Measurements from ENCODE around the gene MYADM.
"Not testable (repeated sequence)": the region's sequence is repeated elsewhere in the genome, so short reads cannot be mapped to it uniquely, and the experiment has no call there.

Gene MYADM

GRCh38 chr19:53868892-53869804 is 1.5 kb downstream of the MYADM start:
- Histone ChIP-seq H3K4me1 (ENCODE audit: control insufficient read depth, low read length) (peaks cover 35% of the 10 kb centered on the region), H3K27ac (ENCODE audit: low read depth, low read length) (no peak overlapping the region), H3K36me3 (ENCODE audit: control insufficient read depth, low read length) (no peaks in the 10 kb centered on the region), H4K20me1 (ENCODE audit: control insufficient read depth, insufficient read depth, low read depth, low read length) (no peaks in the 10 kb centered on the region), H3K79me2 (ENCODE audit: control insufficient read depth, low read length) (no peaks in the 10 kb centered on the region), H3K4me3 (ENCODE audit: low read length) (peak overlapping the region; percentile 73), H3K27me3 (ENCODE audit: control insufficient read depth, low read length) (peaks cover 17% of the 10 kb centered on the region), H3F3A (ENCODE audit: control insufficient read depth, insufficient read depth) (no peaks in the 10 kb centered on the region), H3K9me3 (ENCODE audit: control insufficient read depth, insufficient read depth, low read length) (no peaks in the 10 kb centered on the region), H3K4me2 (ENCODE audit: low read length) (peak overlapping the region; percentile 80), H3K9me2 (replicated peaks; ENCODE audit: control insufficient read depth, low read length) (no peaks in the 10 kb centered on the region)
- TF ChIP-seq EZH2phosphoT487 (IDR thresholded peaks at IDR 0.05; ENCODE audit: borderline replicate concordance, low read length) (no peak), CTCF (IDR thresholded peaks at IDR 0.05; ENCODE audit: low read depth, low read length, poor library complexity, severe bottlenecking) (no peak)

GRCh38 chr19:53869805-53870484 is 2.3 kb downstream of the MYADM start:
- peak overlapping the region; percentile 80 for H3K4me2 ChIP-seq (ENCODE audit: low read length)
- H3K79me2 ChIP-seq (ENCODE audit: control insufficient read depth, low read length); H3F3A ChIP-seq (ENCODE audit: control insufficient read depth, insufficient read depth): not testable (repeated sequence)

GRCh38 chr19:53870485-53870844 is 2.8 kb downstream of the MYADM start:
- Histone ChIP-seq H3K27ac (ENCODE audit: low read depth, low read length) (no peak overlapping the region), H4K20me1 (ENCODE audit: control insufficient read depth, insufficient read depth, low read depth, low read length) (no peaks in the 10 kb centered on the region), H3K9me3 (ENCODE audit: control insufficient read depth, insufficient read depth, low read length) (no peaks in the 10 kb centered on the region), H3K36me3 (ENCODE audit: control insufficient read depth, low read length) (no peaks in the 10 kb centered on the region), H3K27me3 (ENCODE audit: control insufficient read depth, low read length) (peaks cover 17% of the 10 kb centered on the region), H3K4me3 (ENCODE audit: low read length) (no peak overlapping the region), H3F3A (ENCODE audit: control insufficient read depth, insufficient read depth) (no peaks in the 10 kb centered on the region), H3K4me1 (ENCODE audit: control insufficient read depth, low read length) (peaks cover 41% of the 10 kb centered on the region), H3K9me2 (replicated peaks; ENCODE audit: control insufficient read depth, low read length) (no peaks in the 10 kb centered on the region), H3K79me2 (ENCODE audit: control insufficient read depth, low read length) (no peaks in the 10 kb centered on the region), H3K4me2 (ENCODE audit: low read length) (no peak overlapping the region)
- TF ChIP-seq EZH2phosphoT487 (IDR thresholded peaks at IDR 0.05; ENCODE audit: borderline replicate concordance, low read length): no peak
- TF ChIP-seq CTCF (IDR thresholded peaks at IDR 0.05; ENCODE audit: low read depth, low read length, poor library complexity, severe bottlenecking): no peak

More at GRCh38 chr19:53869805-53870484, 2.3 kb downstream of the MYADM start:
- not testable (repeated sequence) for H3K9me2 ChIP-seq (replicated peaks; ENCODE audit: control insufficient read depth, low read length); H4K20me1 ChIP-seq (ENCODE audit: control insufficient read depth, insufficient read depth, low read depth, low read length); H3K27ac ChIP-seq (ENCODE audit: low read depth, low read length); H3K36me3 ChIP-seq (ENCODE audit: control insufficient read depth, low read length); H3K9me3 ChIP-seq (ENCODE audit: control insufficient read depth, insufficient read depth, low read length)
- H3K4me1 ChIP-seq (ENCODE audit: control insufficient read depth, low read length): peaks cover 41% of the 10 kb centered on the region
- peaks cover 17% of the 10 kb centered on the region for H3K27me3 ChIP-seq (ENCODE audit: control insufficient read depth, low read length)
- peak overlapping the region; percentile 73 for H3K4me3 ChIP-seq (ENCODE audit: low read length)

GRCh38 chr19:53871454-53871853 is 3.8 kb downstream of the MYADM start:
- H3K36me3 ChIP-seq (ENCODE audit: control insufficient read depth, low read length): no peaks in the 10 kb centered on the region
- H3K79me2 ChIP-seq (ENCODE audit: control insufficient read depth, low read length): no peaks in the 10 kb centered on the region
- no peaks in the 10 kb centered on the region for H3F3A ChIP-seq (ENCODE audit: control insufficient read depth, insufficient read depth)
- TF ChIP-seq CTCF (IDR thresholded peaks at IDR 0.05; ENCODE audit: low read depth, low read length, poor library complexity, severe bottlenecking): no peak
- no peak for TF ChIP-seq EZH2phosphoT487 (IDR thresholded peaks at IDR 0.05; ENCODE audit: borderline replicate concordance, low read length)
- peaks cover 37% of the 10 kb centered on the region for H3K4me1 ChIP-seq (ENCODE audit: control insufficient read depth, low read length)
- no peaks in the 10 kb centered on the region for H3K9me3 ChIP-seq (ENCODE audit: control insufficient read depth, insufficient read depth, low read length)
- peaks cover 17% of the 10 kb centered on the region for H3K27me3 ChIP-seq (ENCODE audit: control insufficient read depth, low read length)
- H3K9me2 ChIP-seq (replicated peaks; ENCODE audit: control insufficient read depth, low read length): no peaks in the 10 kb centered on the region
- H4K20me1 ChIP-seq (ENCODE audit: control insufficient read depth, insufficient read depth, low read depth, low read length): no peaks in the 10 kb centered on the region
- no peak overlapping the region for H3K27ac ChIP-seq (ENCODE audit: low read depth, low read length)
- H3K4me2 ChIP-seq (ENCODE audit: low read length): no peak overlapping the region
- no peak overlapping the region for H3K4me3 ChIP-seq (ENCODE audit: low read length)
